Sigmoid colon (tissue), 4 donors: Measurements from ENCODE around the gene FIGNL2.
"Not testable (repeated sequence)": the region's sequence is repeated elsewhere in the genome, so short reads cannot be mapped to it uniquely, and the experiment has no call there.

Experiments used
- CTCF ChIP-seq, 4 experiments: fragments of 450-650 bp in 3 of 4; fragments of 200-600 bp in 1 of 4; IDR thresholded peaks; one replicate each; pipeline ENCODE4 v1.5.1; 2016 to 2019; ENCODE audit warnings: antibody characterized with exemption in 4 of 4, mild to moderate bottlenecking in 3 of 4, moderate library complexity in 2 of 4
- POLR2A ChIP-seq, 2 donors: fragments of 450-650 bp; IDR thresholded peaks; one replicate each; pipeline ENCODE4 v1.6.1; 2016; ENCODE audit warnings: antibody characterized with exemption in 2 of 2, mild to moderate bottlenecking in 2 of 2, moderate library complexity in 2 of 2
- POLR2AphosphoS5 ChIP-seq, 4 donors: sonication (generic); formaldehyde crosslinking; IDR thresholded peaks; one replicate each; pipeline ENCODE4 v1.6.1; 2017; ENCODE audit warnings: antibody characterized with exemption in 4 of 4

GRCh38 chr12:51831817-51832216 is 16.7 kb downstream of the FIGNL2 start:
- TF ChIP-seq CTCF, POLR2A, POLR2AphosphoS5 (IDR thresholded peaks at IDR 0.05): not testable (repeated sequence)
